Transverse colon (tissue), 4 donors: ENCODE results near the gene EEPD1. TPM values are rescaled to one million over a fixed set of nuclear protein-coding genes. Genes with fewer than 3 reads are reported as not detected.

Experiments
- DNase-seq: peaks from one replicate; pipeline ENCODE4 v3.0.0-alpha.2; 2019
- H3K27ac ChIP-seq, 4 donors: fragments of 200-600 bp; sonication (generic); 2 replicates each; pipeline ENCODE4 v1.5.1; 2016 to 2018; ENCODE audit warnings: inconsistent platforms in 4 of 4
- H3K27me3 ChIP-seq: fragments of 200-600 bp; sonication (generic); 2 replicates; pipeline ENCODE4 v1.5.1; 2017; ENCODE audit warnings: inconsistent platforms
- H3K36me3 ChIP-seq, 4 donors: fragments of 200-600 bp; sonication (generic); 2 replicates each; pipeline ENCODE4 v1.5.1; 2017 to 2019; ENCODE audit warnings: inconsistent platforms in 4 of 4
- H3K4me1 ChIP-seq, 4 donors: fragments of 200-600 bp; sonication (generic); 2 replicates each; pipeline ENCODE4 v1.5.1; 2017 to 2020; ENCODE audit warnings: inconsistent platforms in 4 of 4
- H3K4me3 ChIP-seq, 4 donors: fragments of 200-600 bp; sonication (generic); 1 replicate in 1 of 4; 2 replicates in 3 of 4; pipeline versions ENCODE4 v1.5.1 to v1.6.1; 2017 to 2019; ENCODE audit warnings: inconsistent platforms in 4 of 4
- H3K9me3 ChIP-seq, 2 donors: fragments of 200-600 bp; sonication (generic); 2 replicates each; pipeline ENCODE4 v1.5.1; 2017 to 2019; ENCODE audit warnings: inconsistent platforms in 2 of 2
- CTCF ChIP-seq, 5 experiments: fragments of 200-600 bp in 3 of 5; fragments of 450-650 bp in 2 of 5; sonication (generic) in 3 of 5; IDR thresholded peaks; 1 replicate in 2 of 5; 2 replicates in 3 of 5; pipeline ENCODE4 v1.5.1; 2016 to 2017; ENCODE audit warnings: antibody characterized with exemption in 5 of 5, inconsistent platforms in 3 of 5, mild to moderate bottlenecking in 2 of 5, moderate library complexity in 1 of 5
- EP300 ChIP-seq: sonication (generic); formaldehyde crosslinking; IDR thresholded peaks from one replicate; pipeline ENCODE4 v1.6.1; 2017; ENCODE audit warnings: antibody characterized with exemption, low read depth
- POLR2A ChIP-seq: fragments of 450-650 bp; IDR thresholded peaks from one replicate; pipeline ENCODE4 v1.6.1; 2016; ENCODE audit warnings: antibody characterized with exemption, mild to moderate bottlenecking, moderate library complexity
- POLR2AphosphoS5 ChIP-seq, 3 donors: sonication (generic); formaldehyde crosslinking; IDR thresholded peaks; one replicate each; pipeline ENCODE4 v1.6.1; 2016; ENCODE audit warnings: antibody characterized with exemption in 3 of 3
- WGBS, 2 donors: methylation state at CpG; one replicate each; pipeline ENCODE4 v1.1.5; 2018; ENCODE audit warnings: low coverage in 1 of 2; 5-methylcytosine and 5-hydroxymethylcytosine counted together
- in situ Hi-C, 4 donors: fragments of 200-750 bp; cut with MboI; loops; one replicate each; pipeline versions ENCODE4 v1.15.0 to v1.15.1; 2017; ENCODE audit warnings: low sequenced_read_pairs in 3 of 4, low pct_ligation_motif_present in 1 of 4, low pct_unique_long_range_greater_than_20kb in 1 of 4
- intact Hi-C: fragments of 100-400 bp; cut with DNase I; formaldehyde crosslinking; loops from one replicate; pipeline ENCODE4 v1.15.1; 2023; ENCODE audit warnings: low total_unique reads
- total RNA-seq, 4 donors: library from RNA; depleted of rRNA; stranded (reverse); fragments of >200 nt; gene quantifications; one replicate each; pipeline ENCODE4 v1.1.0, GENCODE V29; 2016

EEPD1 gene
- total RNA-seq, 4 donors from 2014 or later: 16.2 to 36.2 (median 25.2) TPM

- no peak overlapping the region for H3K4me3 ChIP-seq
- WGBS, 2 donors: 85 to 91% methylated on average over 3 to 8 of the region's 8 CpGs
- no peak overlapping the region for H3K27ac ChIP-seq
- peaks cover 6 to 24% (median 14%) of the 10 kb centered on the region in 4 donors for H3K4me1 ChIP-seq
- H3K27me3 ChIP-seq: no peaks in the 10 kb centered on the region
- intact Hi-C loops (no loop called here), in situ Hi-C loops (no loop called here)
- H3K9me3 ChIP-seq: no peaks in the 10 kb centered on the region
- TF ChIP-seq CTCF (IDR thresholded peaks at IDR 0.05) (no peak), POLR2A (no peak), EP300 (no peak), POLR2AphosphoS5 (IDR thresholded peaks at IDR 0.05) (no peak)
- H3K36me3 ChIP-seq: no peaks in the 10 kb centered on the region
- no peak for DNase-seq
These were observed 21.0 kb upstream of the EEPD1 start for GRCh38 chr7:36132012-36132411.

- no peak for DNase-seq
- in situ Hi-C loops (no loop called here), intact Hi-C loops (no loop called here)
- Histone ChIP-seq H3K9me3 (no peaks in the 10 kb centered on the region), H3K36me3 (no peaks in the 10 kb centered on the region), H3K4me1 (no peaks in the 10 kb centered on the region), H3K27ac (no peak overlapping the region), H3K27me3 (no peaks in the 10 kb centered on the region), H3K4me3 (no peak overlapping the region)
- 86% methylated on average over 4 of the region's 4 CpGs; no CpG with 5 or more reads in 1 of the 2 donors for WGBS, 2 donors
- TF ChIP-seq POLR2A (no peak), EP300 (no peak), POLR2AphosphoS5 (IDR thresholded peaks at IDR 0.05) (no peak), CTCF (IDR thresholded peaks at IDR 0.05) (no peak)
These were observed 17.4 kb upstream of the EEPD1 start for GRCh38 chr7:36135700-36136099.

- no peaks in the 10 kb centered on the region for H3K9me3 ChIP-seq
- in situ Hi-C loops: no loop called here
- no peak for DNase-seq
- H3K4me1 ChIP-seq: no peaks in the 10 kb centered on the region
- H3K4me3 ChIP-seq: no peak overlapping the region
- intact Hi-C loops: no loop called here
- no peak overlapping the region for H3K27ac ChIP-seq
- H3K36me3 ChIP-seq: no peaks in the 10 kb centered on the region
- no peak for TF ChIP-seq CTCF (IDR thresholded peaks at IDR 0.05)
- TF ChIP-seq POLR2A: no peak
- TF ChIP-seq EP300: no peak
- no peak for TF ChIP-seq POLR2AphosphoS5 (IDR thresholded peaks at IDR 0.05)
- no peaks in the 10 kb centered on the region for H3K27me3 ChIP-seq
These were observed 15.8 kb upstream of the EEPD1 start for GRCh38 chr7:36137258-36137657.

- no peak overlapping the region for H3K27ac ChIP-seq
- no peaks in the 10 kb centered on the region for H3K36me3 ChIP-seq
- H3K9me3 ChIP-seq: no peaks in the 10 kb centered on the region
- no peak overlapping the region for H3K4me3 ChIP-seq
- no peak for DNase-seq
- intact Hi-C loops (no loop called here), in situ Hi-C loops (no loop called here)
- no peaks in the 10 kb centered on the region for H3K27me3 ChIP-seq
- TF ChIP-seq EP300 (no peak), POLR2A (no peak), POLR2AphosphoS5 (IDR thresholded peaks at IDR 0.05) (no peak), CTCF (IDR thresholded peaks at IDR 0.05) (no peak)
- H3K4me1 ChIP-seq: no peaks in the 10 kb centered on the region
- WGBS, 2 donors: 85% methylated on average over 2 of the region's 2 CpGs; no CpG with 5 or more reads in 1 of the 2 donors
These were observed 15.3 kb upstream of the EEPD1 start for GRCh38 chr7:36137754-36138153.
